H4 (cell line): ENCODE data around the gene TLK1. TPM values are rescaled to one million over a fixed set of nuclear protein-coding genes. Genes with fewer than 3 reads are reported as not detected.
"Not testable (repeated sequence)": the region's sequence is repeated elsewhere in the genome, so short reads cannot be mapped to it uniquely, and the experiment has no call there.

Source experiments
- DNase-seq: peaks from one replicate; pipeline ENCODE4 v3.0.0-alpha.2; 2015; ENCODE audit warnings: low spot score
- total RNA-seq: library from RNA; depleted of rRNA; stranded (reverse); fragments of >200 nt; shearing (Covaris generic); gene quantifications from 2 replicates; pipeline ENCODE4 v1.2.3, GENCODE V29; 2014

The TLK1 gene
- total RNA-seq, 1 experiment from 2014 or later: 9.0 TPM

DNA sequence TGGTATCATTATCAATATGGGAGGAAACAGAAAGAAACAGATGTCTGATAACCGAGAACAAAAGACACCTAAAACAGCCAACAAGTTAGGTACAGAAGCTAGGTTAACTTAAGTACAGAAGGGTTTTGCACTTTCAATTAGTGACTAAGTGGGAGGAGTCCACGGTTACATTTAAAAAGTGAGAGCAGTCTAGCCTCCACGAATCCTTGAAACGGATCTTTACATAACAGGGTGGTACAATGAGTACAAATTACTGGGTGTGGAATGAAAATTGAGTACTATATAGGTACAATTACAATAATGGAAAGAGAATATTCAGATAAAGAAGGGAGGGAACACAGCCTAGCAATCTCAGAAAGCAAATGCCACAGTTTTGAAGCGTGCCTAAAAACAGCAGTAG is 76.6 kb downstream of the TLK1 start:
- no peak for DNase-seq

DNA sequence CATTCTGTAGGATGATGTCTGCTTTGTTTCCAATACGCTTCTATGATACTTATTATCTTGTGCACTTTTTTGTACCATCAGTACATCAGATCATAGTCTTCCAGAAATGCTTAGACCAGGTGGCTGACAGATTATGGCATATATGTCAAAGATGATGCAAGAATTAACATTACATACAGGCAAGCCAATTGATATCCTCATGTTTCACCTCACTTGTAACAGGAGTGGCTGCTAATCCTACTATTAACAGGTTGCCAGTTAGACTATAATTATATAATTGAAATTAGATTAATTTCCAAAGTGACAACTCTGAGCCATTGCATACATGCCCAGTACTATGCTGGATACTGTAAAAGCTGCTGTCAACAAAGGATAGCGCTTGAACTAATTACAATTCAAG is 77.2 kb downstream of the TLK1 start:
- DNase-seq: no peak

DNA sequence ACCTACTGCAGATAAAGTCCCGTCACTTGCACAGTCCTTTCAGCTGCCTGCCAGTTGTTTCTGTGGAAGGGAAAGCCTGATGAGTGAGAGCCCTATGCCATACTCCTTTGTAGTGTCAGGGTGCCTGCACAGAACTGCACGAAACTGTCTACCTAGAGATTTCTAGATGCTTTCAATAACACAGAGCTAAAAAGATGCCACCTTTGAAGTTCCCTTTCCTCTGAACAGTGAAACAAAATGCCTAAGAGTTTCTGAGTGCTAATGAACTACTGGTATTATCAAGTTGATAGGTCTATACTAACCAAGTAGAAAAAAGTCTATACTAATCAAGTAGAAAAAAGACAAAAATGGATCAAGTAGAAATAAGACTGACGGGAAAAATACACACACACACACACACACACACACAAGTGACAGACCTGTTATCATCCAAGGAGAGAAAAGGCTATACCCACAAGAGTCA is 79.0 kb downstream of the TLK1 start:
- DNase-seq: no peak

DNA sequence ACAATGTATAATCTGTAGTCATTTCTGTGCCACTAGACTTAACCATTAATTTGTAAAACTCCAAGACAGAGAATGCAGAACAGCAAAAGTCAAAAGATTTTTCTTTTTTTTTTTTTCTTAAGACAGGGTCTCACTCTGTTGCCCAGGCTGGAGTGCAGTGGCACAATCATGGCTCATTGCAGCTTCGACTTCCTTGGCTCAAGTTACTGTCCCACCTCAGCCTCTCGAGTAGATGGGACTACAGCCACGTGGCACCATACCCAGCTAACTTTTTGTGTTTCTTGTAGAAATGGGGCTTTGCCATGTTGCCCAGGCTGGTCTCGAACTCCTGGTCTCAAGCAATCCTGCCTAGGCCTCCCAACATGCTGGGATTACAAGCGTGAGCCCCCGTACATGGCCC is 80.1 kb downstream of the TLK1 start:
- no peak for DNase-seq

DNA sequence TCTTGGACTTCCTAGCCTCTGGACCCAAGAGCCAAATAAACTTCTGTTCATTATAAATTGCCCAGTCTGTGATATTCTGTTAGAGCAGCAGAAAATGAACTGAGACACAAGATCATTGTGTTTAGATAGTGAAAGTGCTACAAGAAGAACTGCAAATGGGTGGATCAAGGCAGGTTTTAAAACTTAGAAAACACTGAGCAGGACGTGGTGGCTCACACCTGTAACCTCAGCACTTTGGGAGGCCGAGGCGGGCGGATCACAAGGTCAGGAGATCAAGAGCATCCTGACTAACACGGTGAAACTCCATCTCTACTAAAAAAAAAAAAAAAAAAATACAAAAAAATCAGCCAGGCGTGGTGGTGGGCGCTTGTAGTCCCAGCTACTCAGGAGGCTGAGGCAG is 84.3 kb downstream of the TLK1 start:
- not testable (repeated sequence) for DNase-seq

DNA sequence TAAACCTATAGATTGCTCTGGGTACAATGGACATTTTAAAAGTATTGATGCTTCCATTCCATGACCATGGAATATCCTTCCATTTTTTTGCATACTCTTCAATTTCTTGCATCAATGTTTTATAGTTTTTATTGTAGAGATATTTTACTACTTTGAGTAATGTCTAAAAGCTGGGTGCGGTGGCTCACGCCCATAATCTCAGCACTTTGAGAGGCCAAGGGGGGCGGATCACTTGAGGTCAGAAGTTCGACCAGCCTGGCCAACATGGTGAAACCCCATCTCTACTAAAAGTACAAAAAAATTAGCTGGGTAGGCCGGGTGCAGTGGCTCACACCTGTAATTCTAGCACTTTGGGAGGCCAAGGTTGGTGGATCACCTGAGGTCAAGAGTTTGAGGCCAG is 88.5 kb downstream of the TLK1 start:
- no peak for DNase-seq

DNA sequence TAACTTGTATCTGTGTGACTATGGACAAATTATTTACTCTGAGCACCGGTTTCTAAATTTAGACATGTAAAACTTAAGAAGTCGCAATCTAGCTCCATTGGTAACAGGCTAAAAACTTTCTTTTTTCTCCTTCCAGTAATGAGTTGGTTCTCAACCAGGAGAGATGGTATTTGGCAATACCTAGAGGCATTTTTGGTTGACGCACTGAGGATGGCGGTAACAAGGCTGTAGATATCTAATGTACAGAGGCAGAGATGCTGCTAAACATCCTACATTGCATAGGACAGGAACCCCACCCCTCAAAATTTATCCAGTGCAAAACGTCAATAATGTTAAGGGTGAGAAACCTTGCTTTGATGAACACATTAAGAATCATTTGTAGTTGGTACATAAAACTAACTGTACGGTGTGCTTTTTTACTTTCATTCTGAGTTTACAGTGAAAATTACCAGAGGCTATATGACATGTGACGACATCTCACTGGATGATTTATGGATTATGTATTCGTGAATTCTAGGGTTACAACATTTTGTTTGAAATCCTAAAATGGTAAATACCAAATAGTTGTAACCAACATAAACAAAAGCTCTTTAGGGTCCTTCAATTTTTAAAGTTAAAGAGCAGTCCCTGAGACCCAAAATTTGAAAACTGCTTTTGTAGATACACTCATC is 91.3 kb downstream of the TLK1 start:
- no peak for DNase-seq

DNA sequence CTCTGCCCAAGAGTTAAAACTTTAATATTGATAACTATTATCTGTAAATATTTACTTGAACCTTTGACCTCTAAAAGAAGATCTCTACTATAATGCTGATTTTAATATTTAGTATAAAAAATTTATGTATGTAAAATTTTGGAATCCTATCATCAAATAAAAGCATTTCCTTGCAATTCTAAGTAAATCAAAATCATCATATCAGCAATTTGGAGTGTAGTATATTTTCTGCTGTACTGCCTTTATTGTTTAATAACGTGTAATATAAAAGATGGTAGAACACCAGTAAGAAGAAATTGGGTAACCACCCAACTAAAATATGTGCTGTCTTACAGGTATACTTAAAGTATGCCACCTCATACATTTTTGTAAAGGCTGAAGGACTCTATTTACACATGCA is 94.6 kb downstream of the TLK1 start:
- no peak for DNase-seq

DNA sequence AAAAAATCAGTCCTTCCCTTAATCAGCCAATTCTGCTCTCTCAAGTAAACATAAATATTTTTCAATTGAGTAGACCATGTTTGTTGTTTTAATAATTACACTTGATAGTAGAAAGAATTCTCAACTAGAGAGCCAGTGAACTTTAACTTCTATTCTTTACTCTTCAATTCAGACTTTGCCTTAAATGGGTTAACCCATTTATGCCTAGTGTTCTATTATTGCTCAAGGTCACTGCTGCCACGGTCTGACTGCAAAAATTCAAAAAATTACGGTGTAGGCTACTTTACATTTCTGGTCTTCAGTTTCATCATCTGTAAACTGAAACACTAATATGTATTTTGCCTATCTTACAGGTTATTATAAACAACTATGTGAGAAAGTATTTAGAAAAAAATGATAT is 103.1 kb downstream of the TLK1 start:
- no peak for DNase-seq

DNA sequence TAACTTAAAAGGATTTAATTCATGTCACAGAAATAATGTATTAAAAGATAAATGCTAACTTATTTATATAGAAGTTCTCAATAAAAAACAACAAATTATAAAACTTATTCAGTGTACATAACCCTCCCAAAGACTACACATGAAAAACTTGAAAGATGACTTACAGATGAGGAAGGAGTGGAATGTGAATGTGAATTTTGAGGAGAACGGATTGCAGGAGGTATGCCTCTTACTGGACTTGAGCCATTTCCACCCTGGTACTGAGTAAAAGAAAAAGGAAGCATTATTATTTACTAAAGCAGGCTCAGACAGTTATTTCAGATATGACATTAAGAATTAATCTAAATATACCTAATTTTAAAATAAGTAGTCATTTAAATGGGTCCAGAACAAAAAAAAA is 104.4 kb downstream of the TLK1 start:
- no peak for DNase-seq

DNA sequence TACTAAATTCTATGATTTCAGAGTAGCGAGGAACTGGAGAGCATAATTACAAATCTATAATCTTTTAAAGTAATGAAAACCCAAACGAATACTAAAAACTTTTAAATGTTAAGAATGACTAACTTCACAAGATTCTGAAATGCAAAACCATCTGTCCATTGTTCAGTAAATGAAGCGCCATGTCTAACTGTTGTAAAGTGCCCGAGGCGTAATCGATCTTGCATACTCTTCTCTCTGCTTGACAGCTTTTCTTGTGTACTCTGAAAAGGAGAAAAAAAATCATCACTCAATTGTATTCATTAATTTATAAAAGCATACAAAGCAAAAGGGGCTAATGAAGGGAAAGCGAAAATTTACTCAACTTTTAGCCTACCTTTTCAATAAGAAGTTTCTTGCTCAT is 111.0 kb downstream of the TLK1 start:
- no peak for DNase-seq

DNA sequence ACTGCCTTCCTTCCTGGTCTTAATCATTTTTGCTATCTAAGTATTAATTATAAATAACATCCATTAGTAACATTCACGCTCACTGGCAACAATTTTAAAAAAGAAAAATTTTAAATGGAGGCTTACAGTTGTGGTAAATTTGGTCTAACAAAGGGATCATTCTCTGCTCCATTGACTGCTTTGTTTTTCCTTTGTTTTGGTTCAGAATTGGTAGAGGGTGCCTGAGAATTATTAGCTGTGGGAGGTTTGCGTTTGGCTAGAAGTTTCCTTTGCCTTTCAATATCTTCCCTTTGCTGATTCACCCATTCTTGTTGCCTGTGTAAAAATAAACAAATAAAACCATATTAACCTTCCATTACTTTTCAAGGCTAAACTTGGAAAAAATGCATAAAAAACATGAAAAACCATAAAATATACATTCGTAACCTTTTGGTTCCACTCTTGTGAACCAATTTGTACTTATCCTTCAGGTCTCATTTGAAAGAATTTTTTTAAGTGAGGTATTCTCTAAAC is 114.6 kb downstream of the TLK1 start:
- DNase-seq: no peak

DNA sequence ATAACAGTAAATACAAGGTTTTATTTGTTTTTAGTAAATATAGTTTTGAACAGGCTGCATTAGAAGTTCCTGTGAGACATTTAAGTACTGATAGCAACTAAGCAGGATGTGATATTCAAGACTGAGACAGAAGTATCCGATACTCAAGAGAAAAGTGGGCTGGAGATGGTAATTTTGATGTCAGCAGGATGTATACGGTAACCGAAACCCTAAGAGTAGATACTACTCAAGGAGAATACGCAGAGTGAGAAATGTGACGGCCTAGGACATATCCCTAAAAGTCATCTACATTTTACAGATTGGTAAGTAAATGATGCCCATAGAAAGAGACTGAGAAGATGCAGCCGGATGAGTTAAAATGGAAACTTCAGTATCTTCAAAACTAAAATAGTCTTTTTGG is 116.3 kb downstream of the TLK1 start:
- no peak for DNase-seq

DNA sequence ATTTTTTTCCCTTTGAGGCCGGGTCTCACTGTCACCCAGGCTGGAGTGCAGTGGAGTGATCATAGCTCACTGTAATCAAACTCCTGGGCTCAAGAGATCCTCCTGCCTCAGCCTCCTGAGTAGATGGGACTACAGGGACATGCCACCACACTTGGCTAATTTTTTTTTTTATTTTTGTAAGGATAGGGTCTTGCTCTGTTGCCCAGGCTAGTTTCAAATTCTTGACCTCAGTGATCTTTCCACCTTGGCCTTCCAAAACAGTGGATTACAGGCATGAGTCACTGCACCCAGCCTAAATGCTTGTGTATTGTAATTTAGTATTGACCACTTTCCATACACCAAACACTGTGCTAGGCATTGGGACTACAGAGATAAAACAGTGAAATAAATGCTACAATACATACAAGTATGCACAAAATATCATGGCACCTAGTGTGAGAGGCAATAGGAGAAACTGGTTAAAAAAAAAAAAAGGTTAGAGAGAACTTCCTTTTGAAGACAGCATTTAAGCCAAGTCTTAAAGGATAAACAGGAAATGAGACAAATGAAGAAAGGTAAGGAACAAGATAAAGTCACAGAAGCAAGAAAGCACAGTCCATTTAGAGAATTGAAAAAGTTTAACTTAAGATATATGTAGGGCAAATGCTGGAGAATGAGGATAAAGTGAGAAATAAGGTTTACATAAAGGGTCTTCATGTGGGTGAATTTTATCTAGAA is 118.3 kb downstream of the TLK1 start:
- DNase-seq: no peak

DNA sequence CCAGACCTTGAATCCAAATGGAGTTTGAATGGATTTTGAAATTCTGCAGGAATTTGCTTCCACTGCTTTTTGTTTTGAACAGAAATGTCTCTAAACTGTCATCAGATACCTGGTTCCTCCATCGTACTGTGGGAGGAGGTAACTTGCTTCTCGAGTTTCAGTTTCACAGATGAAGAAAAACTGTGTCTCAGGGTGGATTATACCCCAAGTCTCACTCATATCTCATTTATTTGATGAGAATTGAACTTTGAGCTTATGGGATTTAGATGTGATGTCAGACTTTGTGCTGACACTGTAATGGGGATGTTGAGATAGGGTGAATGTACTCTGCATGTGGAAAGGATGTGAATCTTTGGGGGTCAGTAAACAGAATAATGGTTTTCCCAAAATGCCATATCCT is 124.2 kb downstream of the TLK1 start:
- DNase-seq: no peak

DNA sequence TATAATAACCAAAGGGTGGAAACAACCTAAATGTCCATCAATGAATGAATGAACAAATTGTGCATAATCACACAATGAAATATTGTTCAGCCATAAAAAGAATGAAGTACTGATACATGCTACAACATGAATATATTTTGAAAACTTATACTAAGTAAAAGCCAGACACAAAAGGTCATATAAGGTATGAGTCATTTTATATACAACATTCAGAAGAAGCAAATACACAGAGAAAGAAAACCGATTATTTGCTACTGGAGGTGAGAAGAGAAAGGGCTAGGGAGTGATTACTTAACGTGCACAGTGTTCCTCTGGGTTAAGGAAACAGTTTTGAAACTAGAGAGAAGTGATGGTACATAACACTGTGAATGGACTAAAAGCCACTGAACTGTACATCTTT is 126.4 kb downstream of the TLK1 start:
- DNase-seq: no peak

DNA sequence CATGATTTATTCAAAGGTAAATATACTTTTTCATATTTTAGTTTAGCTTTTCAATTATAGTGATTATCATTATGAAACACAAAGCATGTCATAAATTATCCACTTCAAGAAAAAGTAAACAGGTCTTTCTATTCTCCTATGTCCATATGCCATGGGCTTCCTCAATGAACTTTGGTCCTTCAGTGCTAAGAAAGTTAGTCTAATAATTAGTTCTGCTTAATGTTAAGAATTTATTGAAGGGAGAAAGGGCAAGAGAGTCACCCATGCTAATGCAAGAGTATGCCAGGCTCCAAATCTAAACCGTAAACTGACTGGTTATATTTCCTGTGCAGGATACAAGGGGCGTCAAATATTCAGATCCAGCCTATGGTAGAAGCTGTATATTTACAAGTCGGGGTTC is 135.5 kb downstream of the TLK1 start:
- no peak for DNase-seq

DNA sequence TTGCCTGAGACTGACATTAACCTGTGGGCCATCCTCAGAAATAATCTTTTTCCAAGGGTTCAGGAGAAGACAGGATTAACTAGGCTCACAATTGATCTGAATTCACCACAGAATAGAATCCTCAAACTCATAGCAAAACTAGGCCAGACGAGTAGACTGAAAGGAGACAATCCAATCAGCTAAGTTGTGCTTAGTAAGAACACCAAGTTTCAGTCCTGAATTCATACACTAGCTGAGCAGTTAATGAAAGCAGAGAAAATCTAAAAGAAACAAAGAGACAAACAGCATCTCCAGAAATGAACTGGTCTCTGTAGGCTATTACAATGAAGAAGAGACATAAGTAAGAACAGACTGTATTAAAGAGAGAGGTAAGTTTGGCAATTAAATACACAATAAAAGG is 142.2 kb downstream of the TLK1 start:
- DNase-seq: no peak

DNA sequence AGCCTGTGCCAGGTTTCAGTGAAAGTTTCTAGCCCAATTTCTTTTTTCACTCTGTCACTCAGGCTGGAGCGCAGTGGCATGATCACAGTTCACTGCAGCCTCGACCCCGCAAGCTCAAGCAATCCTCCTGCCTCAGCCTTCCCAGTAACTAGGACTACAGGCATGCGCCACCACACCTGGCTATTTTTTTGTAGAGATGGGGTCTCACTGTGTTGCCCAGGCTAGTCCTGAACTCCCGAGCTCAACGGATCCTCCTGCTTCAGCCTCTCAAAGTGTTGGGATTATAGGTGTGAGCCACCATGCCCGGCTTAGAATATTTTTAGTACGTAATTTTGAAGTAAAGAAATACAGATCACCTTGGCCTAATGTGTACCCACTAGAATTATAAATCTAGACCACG is 144.6 kb downstream of the TLK1 start:
- no peak for DNase-seq

DNA sequence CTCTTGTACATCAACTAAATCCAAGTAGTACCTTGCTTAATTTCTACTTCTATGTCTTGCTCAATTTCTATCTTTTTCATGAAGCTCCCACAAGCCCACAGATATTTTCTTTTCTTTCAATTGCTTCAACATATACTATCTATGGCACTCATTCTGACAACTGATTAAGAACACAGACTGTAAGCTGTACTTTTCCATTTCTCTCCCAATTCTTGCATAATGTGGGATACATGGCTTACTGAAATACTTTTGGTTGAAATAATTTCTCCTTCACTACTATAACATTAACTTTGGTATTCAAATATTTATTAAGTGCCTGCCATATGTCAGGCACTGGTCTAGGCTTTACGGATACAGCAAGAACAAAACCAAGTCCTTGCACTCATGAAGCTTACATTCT is 146.8 kb downstream of the TLK1 start:
- no peak for DNase-seq

DNA sequence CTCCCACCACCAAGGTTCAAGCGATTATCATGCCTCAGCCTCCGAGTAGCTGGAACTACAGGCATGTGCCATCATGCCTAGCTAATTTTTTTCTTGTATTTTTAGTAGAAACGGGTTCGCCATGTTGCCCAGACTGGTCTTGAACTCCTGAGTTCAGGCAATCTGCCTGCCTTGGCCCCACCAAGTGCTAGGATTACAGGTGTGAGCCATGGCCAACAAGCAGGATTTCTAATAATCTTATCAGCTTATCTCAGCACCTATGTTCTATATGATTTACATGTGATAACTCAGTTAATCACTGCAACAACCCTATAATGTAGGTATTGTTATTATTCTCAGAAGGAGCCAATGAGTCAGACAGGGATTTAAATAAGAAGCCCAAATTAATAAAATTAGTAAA is 151.3 kb downstream of the TLK1 start:
- no peak for DNase-seq

DNA sequence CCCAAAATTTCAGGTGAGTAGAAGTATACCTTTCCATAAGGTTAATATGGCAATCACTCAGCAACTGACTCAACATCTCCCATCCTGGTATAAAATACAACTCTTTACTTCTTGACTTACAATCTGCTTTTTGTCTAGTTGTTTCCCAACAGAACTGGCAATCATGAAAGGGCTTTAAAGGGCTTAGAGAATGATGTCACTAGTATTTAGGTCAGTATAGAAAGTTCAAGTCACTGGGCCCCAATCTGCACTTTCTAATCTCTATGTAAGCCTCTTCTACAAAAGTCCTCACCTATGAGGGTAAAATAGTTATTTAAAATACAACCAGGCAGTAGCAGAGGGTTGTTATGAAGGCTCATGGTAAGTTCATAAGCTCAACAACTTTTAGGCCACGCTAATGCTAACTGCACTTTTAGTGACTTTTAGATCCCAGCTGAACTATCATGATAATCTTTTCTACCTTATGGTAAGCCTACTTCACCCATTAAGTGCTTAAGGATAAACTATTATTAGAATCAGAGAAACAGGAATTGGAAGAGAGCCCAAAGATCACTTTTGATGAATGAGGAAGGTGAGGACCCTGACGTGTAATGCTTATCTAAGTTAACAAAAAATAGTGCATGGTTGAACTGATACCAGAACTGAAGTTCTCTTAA is 152.0 kb downstream of the TLK1 start:
- DNase-seq: no peak

DNA sequence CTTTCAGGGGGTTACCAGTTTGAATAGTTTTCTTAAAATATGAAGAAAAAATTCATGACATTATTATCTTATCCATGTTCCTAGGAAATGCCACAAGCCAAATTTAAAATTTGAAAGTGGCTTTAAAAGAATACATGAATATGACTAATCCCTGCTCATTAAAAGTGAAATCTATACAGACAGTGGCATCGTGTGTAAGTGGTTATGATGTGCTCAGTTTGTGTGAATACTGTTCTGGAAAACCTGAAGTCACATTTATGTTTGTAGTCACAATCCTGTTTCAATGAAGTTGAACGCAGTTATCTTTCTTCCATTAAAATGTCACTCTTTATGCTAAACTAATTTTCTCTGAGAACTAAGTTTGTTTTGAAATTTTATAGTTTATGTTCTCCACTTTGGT is 155.9 kb downstream of the TLK1 start:
- no peak for DNase-seq
